NCI-H345 (cell line): ENCODE data around the gene ANKRD13C.

Experiments
- DNase-seq: peaks from one replicate; lab custom pipeline; 2025; lab: John Stamatoyannopoulos, UW

Gene ANKRD13C

GRCh38 chr1:70220015-70220414 lies 134.5 kb downstream of the ANKRD13C start:
- no peak for DNase-seq

GRCh38 chr1:70211541-70211940 lies 143.0 kb downstream of the ANKRD13C start:
- DNase-seq = no peak

GRCh38 chr1:70210820-70211219 lies 143.7 kb downstream of the ANKRD13C start:
- DNase-seq = no peak
